GM13977 (cell line): ENCODE measurements around the gene FLT1.

Experiments used
- DNase-seq: peaks from one replicate; pipeline ENCODE4 v3.0.0; 2012; ENCODE audit warnings: low spot score
- in situ Hi-C: fragments of 300-500 bp; cut with MboI; formaldehyde crosslinking; loops from one replicate; pipeline ENCODE4 v1.12.0; 2022; ENCODE audit warnings: low sequenced_read_pairs, low pct_unique_long_range_greater_than_20kb, mixed read lengths, inconsistent platforms; ENCODE audit not compliant: unreplicated experiment
- TF ChIP-seq, protein P1 (sequence below): IDR thresholded peaks from 2 replicates; pipeline ENCODE4 v1.5.1; 2012; ENCODE audit warnings: mild to moderate bottlenecking, control low read depth; ENCODE audit not compliant: insufficient read depth; ENCODE audit errors: extremely low read depth, missing control alignments

The FLT1 gene

DNA sequence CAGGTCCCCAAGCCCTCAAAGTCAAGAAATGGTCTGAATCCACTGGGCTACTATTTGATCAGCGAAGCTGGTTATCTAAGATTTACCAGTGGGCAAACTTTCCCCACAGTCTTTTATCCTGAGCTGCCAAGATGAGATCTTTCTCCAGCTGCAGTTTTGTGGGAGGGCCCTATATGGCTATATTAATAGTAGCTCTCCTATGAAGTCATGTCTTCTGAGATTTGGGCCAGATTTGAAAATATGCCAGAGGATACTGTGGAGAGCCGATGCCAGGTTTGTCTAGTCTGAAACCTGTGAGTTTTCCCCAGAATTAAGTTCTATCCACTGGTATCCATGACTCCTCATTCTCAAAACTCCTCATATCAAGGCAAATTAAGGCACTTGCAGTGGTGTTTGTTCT is 173.2 kb downstream of the FLT1 start:
- DNase-seq = no peak
- in situ Hi-C loops = loop anchor here (5.0 kb wide), 1 partner anchor 316 kb away; no protein-coding TSS in a partner anchor
- TF ChIP-seq, protein P1, sequence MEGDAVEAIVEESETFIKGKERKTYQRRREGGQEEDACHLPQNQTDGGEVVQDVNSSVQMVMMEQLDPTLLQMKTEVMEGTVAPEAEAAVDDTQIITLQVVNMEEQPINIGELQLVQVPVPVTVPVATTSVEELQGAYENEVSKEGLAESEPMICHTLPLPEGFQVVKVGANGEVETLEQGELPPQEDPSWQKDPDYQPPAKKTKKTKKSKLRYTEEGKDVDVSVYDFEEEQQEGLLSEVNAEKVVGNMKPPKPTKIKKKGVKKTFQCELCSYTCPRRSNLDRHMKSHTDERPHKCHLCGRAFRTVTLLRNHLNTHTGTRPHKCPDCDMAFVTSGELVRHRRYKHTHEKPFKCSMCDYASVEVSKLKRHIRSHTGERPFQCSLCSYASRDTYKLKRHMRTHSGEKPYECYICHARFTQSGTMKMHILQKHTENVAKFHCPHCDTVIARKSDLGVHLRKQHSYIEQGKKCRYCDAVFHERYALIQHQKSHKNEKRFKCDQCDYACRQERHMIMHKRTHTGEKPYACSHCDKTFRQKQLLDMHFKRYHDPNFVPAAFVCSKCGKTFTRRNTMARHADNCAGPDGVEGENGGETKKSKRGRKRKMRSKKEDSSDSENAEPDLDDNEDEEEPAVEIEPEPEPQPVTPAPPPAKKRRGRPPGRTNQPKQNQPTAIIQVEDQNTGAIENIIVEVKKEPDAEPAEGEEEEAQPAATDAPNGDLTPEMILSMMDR = no peak

DNA sequence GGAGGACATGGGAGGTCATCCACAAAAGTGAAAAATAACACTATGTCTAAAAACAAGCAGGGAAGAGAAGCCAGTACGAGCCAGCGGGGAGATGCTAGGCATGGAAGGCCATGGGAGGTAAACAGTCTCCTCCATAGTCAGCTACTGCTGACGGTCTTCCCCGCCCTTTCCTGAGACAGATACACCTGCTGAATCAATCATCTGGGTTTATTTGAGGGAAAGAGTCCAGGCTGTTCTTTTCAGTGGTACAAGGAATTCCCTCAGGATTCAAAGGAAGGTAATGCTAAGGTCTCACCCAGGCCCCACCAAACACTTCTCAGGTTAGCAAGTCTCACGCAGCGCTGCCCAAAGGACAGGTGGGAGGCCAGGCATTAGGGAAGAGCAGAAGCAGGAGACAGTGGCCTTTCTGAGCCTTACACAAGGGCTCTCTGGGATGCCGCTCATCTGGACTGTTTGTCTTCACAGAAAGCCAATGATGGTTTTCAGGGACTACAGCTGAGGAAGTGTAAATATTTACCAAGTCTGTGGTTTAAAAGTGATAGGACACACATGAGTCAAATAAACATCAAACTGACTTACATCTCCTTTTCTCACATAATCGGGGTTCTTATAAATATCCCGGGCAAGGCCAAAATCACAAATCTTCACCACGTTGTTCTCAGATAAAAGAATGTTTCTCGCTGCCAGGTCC is 173.9 kb downstream of the FLT1 start:
- in situ Hi-C loops = loop anchor here (5.0 kb wide), 1 partner anchor 316 kb away; no protein-coding TSS in a partner anchor

DNA sequence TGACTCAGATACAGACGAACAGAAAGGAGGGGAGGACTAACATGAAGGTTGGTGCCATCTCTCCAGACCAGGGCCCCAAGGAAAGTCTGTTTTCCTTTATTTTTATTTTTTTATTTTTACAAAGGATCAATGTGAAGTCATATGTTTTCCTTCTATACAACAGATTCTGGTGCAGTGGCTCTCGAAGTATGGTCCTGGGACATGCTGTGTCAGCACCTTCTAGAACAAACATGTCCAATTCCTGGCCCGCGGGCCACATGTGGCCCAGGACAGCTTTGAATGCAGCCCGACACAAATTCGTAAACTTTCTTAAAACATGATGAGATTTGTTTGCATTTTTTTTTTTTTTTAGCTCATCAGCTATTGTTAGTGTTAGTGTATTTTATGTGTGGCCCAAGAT is 174.7 kb downstream of the FLT1 start:
- DNase-seq = no peak
- in situ Hi-C loops = loop anchor here (5.0 kb wide), 1 partner anchor 317 kb away; no protein-coding TSS in a partner anchor
- TF ChIP-seq, protein P1 = no peak

More for the DNA sequence above, 173.9 kb downstream of the FLT1 start:
- TF ChIP-seq, protein P1 = no peak
- DNase-seq = no peak

DNA sequence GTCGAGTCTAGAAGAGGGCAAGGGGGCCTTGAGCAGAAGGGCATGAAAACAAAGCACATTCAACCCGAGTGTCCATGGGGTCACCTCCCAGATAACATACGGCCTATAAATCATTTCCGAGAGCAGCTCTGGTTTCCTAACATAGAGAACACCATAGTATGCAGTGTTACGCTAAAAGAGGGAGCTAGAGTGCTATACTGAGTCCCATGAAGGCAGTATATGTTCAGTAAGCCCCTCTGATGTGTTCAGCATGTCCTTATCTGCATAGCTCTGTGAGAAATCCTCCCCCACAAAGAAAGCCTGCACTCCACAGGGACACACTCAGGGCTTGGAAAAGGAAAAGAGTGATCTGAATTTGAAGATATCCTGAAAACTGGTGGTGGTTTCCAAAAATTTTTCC is 175.4 kb downstream of the FLT1 start:
- TF ChIP-seq, protein P1 = no peak
- in situ Hi-C loops = no loop called here

DNA sequence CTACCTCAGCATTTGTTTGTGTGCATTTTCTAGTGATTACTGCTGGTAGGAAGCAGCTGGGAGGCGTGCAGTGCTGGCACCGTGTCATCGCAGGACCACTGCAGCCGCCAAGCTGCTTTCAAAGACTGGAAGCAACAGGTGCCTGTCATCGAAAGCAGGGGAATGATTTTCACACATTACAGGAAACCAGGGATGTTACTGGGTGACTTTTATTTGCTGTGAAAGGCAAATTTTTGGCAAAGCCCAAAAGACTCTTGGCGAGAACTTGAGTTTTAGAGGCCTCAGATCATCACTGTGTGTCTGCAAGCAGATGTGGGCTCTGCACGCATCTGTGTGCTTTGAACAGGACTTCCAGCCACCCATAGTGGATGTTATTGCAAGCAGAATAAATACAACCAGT is 176.4 kb downstream of the FLT1 start:
- in situ Hi-C loops = no loop called here
- TF ChIP-seq, protein P1 = no peak
- no peak for DNase-seq

More for the DNA sequence above, 175.4 kb downstream of the FLT1 start:
- no peak for DNase-seq

DNA sequence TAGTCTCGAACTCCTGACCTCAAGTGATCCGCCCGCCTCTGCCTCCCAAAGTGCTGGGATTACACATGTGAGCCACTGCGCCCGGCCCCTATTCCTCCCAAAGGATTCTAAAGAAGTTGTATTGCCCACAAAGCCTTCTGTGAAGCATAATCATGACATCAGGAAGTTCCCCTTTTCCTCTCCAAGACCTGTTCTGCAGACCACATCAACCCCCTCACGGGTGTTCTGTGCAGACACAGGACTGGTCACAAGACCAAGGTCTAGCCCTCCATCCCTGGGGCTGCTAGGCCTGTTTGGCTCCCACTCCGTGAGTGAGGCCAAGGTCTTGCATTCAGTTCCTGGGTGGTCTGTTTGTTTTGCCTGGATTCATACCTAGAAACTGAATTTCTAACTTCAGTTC is 178.1 kb downstream of the FLT1 start:
- DNase-seq = no peak
- TF ChIP-seq, protein P1 = no peak
- in situ Hi-C loops = no loop called here
